ENCODE results near the gene MBD1. TPM values are rescaled to one million over a fixed set of nuclear protein-coding genes. Genes with fewer than 3 reads are reported as not detected.

MBD1 gene
- polyA plus RNA-seq, 1 of the 3 experiments (the other 2 are of a cell fraction), result 72.3 TPM

- TF ChIP-seq NFIC (IDR thresholded peaks at IDR 0.05; ENCODE audit: borderline replicate concordance) (no peak), ZBTB33 (IDR thresholded peaks at IDR 0.05; ENCODE audit: borderline replicate concordance, low read depth) (peak; percentile 51; the same call in 1 of the 2 replicates), MXI1 (IDR thresholded peaks at IDR 0.05; ENCODE audit: low read depth, low read length) (peak; percentile 74; the same call in 1 of the 2 replicates), MAX (IDR thresholded peaks at IDR 0.05; ENCODE audit: low read depth) (peak; percentile 85), YY1 (IDR thresholded peaks at IDR 0.05; ENCODE audit: low read depth) (peak; percentile 88), ELF1 (IDR thresholded peaks at IDR 0.05) (peak; percentile 89), JUND (IDR thresholded peaks at IDR 0.05) (no peak), USF2 (IDR thresholded peaks at IDR 0.05; ENCODE audit: borderline replicate concordance, low read depth, low read length) (no peak), RAD21 (IDR thresholded peaks at IDR 0.05; ENCODE audit: low read length) (no peak), GATA2 (CRISPR knock-in tag; IDR thresholded peaks at IDR 0.05) (no peak), SIN3A (IDR thresholded peaks at IDR 0.05; ENCODE audit: borderline replicate concordance, low read depth, low read length) (peak; percentile 74; the same call in 1 of the 2 replicates), TCF12 (IDR thresholded peaks at IDR 0.05) (peak; percentile 32; the same call in 1 of the 2 replicates)
Observed at GRCh38 chr18:50281295-50281971, at the start of gene MBD1 (continued).

GRCh38 chr18:50330176-50330575, 48.9 kb upstream of the MBD1 start:
- H4K20me1 ChIP-seq (ENCODE audit: insufficient read depth), result no peaks in the 10 kb centered on the region
- no peak overlapping the region for H2AFZ ChIP-seq (ENCODE audit: low read depth)
- DNase-seq, result no peak
- no peak overlapping the region for H3K4me2 ChIP-seq
- H3K36me3 ChIP-seq (replicated peaks in 1 of 2; ENCODE audit: control insufficient read depth in 1 of 2, insufficient read depth in 2 of 2, low read length in 1 of 2), result no peaks in the 10 kb centered on the region
- no peak overlapping the region for H3K4me3 ChIP-seq (ENCODE audit: low read depth in 2 of 2, low read length in 1 of 2)
- no peaks in the 10 kb centered on the region for H3K4me1 ChIP-seq (ENCODE audit: control insufficient read depth in 1 of 2, insufficient read depth in 2 of 2, low read depth in 1 of 2, low read length in 1 of 2)
- no peaks in the 10 kb centered on the region for H3K9me3 ChIP-seq
- CTCF ChIA-PET, result no interaction called here
- no peak overlapping the region for H3K27ac ChIP-seq (ENCODE audit: low read depth in 2 of 2, low read length in 1 of 2)
- no peaks in the 10 kb centered on the region for H3K79me2 ChIP-seq (ENCODE audit: insufficient read depth)
- H3K27me3 ChIP-seq (ENCODE audit: insufficient read depth), result no peaks in the 10 kb centered on the region
- no peak overlapping the region for H3K9ac ChIP-seq
- POLR2A ChIA-PET, result no interaction called here
- no peaks in the 10 kb centered on the region for H3K9me2 ChIP-seq
- H3F3A ChIP-seq (replicated peaks; ENCODE audit: insufficient read depth), result no peaks in the 10 kb centered on the region
- TF ChIP-seq NRF1 (IDR thresholded peaks at IDR 0.05; ENCODE audit: low read depth, low read length), result no peak
- no peak for TF ChIP-seq NFIC (IDR thresholded peaks at IDR 0.05; ENCODE audit: borderline replicate concordance)
- TF ChIP-seq REST (IDR thresholded peaks at IDR 0.05; ENCODE audit: low read depth, low read length), result no peak
- no peak for TF ChIP-seq GATA2 (CRISPR knock-in tag; IDR thresholded peaks at IDR 0.05)
- no peak for TF ChIP-seq RXRA (IDR thresholded peaks at IDR 0.05; ENCODE audit: borderline replicate concordance, low read depth)
- no peak for TF ChIP-seq IRF3 (IDR thresholded peaks at IDR 0.05; ENCODE audit: low read depth, low read length)
- TF ChIP-seq JUND (IDR thresholded peaks at IDR 0.05), result no peak
- TF ChIP-seq MXI1 (IDR thresholded peaks at IDR 0.05; ENCODE audit: low read depth, low read length), result no peak
- no peak for TF ChIP-seq GABPA (IDR thresholded peaks at IDR 0.05; ENCODE audit: low read depth)

Measured in SK-N-SH (cell line).